GM12873 (cell line): Measurements from ENCODE around the gene CAMK1G.

Experiments
- CTCF ChIP-seq: IDR thresholded peaks from 2 replicates; pipeline ENCODE4 v1.5.1; 2012; ENCODE audit warnings: low read depth, mild to moderate bottlenecking, moderate library complexity, low read length, control low read depth; ENCODE audit not compliant: insufficient read depth; ENCODE audit errors: missing control alignments

Gene CAMK1G

GRCh38 chr1:209619696-209620486, 36.4 kb downstream of the CAMK1G start:
- TF ChIP-seq CTCF = no peak

GRCh38 chr1:209620487-209620884, 37.0 kb downstream of the CAMK1G start:
- TF ChIP-seq CTCF = no peak

GRCh38 chr1:209621286-209621685, 37.8 kb downstream of the CAMK1G start:
- no peak for TF ChIP-seq CTCF

GRCh38 chr1:209621741-209622655, 38.5 kb downstream of the CAMK1G start:
- no peak for TF ChIP-seq CTCF

- no peak for TF ChIP-seq CTCF
These were observed 39.6 kb downstream of the CAMK1G start for GRCh38 chr1:209622841-209623829.

GRCh38 chr1:209624558-209625549, 41.3 kb downstream of the CAMK1G start:
- TF ChIP-seq CTCF = no peak
